ENCODE measurements around the gene SIGMAR1.

The SIGMAR1 gene

DNA sequence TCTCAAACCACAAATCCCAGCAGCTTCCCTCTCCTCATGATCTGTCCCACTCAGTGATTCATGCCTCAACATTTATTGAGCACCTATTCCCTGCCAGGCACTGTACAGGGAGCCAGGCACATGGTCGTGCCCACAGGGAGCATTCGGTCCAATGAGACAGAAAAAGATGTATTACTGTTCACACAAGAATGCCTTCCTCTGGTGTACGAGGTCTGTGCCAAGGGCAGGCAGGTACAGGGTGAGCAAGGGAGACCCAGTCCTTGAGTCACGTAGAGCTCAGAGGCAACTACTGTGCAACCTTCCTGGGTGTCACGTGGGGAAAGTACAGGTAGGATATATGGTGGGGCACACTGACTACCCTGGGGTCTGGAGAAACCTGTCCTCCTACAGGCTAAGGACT is 52.6 kb downstream of the SIGMAR1 start:
- no peak for DNase-seq (ENCODE audit: low read depth)
- Histone ChIP-seq H3K9me3 (ENCODE audit: control insufficient read depth, low read length) (no peaks in the 10 kb centered on the region), H3K4me3 (ENCODE audit: low read length) (no peak overlapping the region), H3K36me3 (ENCODE audit: control insufficient read depth, insufficient read depth, low read length, severe bottlenecking) (no peaks in the 10 kb centered on the region), H3K9ac (ENCODE audit: low read length) (no peak overlapping the region), H3K27me3 (replicated peaks; ENCODE audit: control insufficient read depth, insufficient read depth, low read length) (peaks cover 39% of the 10 kb centered on the region), H3K4me1 (ENCODE audit: control insufficient read depth, insufficient read depth, low read length) (peaks cover 3% of the 10 kb centered on the region)

Data from adipocyte (in vitro differentiated cells).